IMR-90 (cell line): Measurements from ENCODE around the gene GFOD2.

Experiments
- CEBPB ChIP-seq: IDR thresholded peaks from 2 replicates; pipeline ENCODE4 v1.6.1; 2012; ENCODE audit warnings: low read depth, low read length, improper control_type of control experiment
- CHD1 ChIP-seq: IDR thresholded peaks from 2 replicates; pipeline ENCODE4 v1.6.1; 2012; ENCODE audit warnings: low read depth, low read length, improper control_type of control experiment
- FOS ChIP-seq: fragments of 150-350 bp; IDR thresholded peaks from 2 replicates; pipeline ENCODE4 v1.6.1; 2016; ENCODE audit warnings: low read depth, low read length
- MAFK ChIP-seq: IDR thresholded peaks from 2 replicates; pipeline ENCODE4 v1.6.1; 2012; ENCODE audit warnings: low read depth, low read length, improper control_type of control experiment
- MXI1 ChIP-seq: IDR thresholded peaks from 2 replicates; pipeline ENCODE4 v1.6.1; 2012; ENCODE audit warnings: low read depth, mild to moderate bottlenecking, low read length, moderate library complexity, borderline replicate concordance
- NFE2L2 ChIP-seq: fragments of 150-350 bp; IDR thresholded peaks from 2 replicates; pipeline ENCODE4 v1.6.1; 2016; ENCODE audit warnings: low read depth, mild to moderate bottlenecking, low read length
- POLR2A ChIP-seq: IDR thresholded peaks from 2 replicates; pipeline ENCODE4 v1.6.1; 2012; ENCODE audit warnings: mild to moderate bottlenecking, low read depth, low read length
- RAD21 ChIP-seq: IDR thresholded peaks from 2 replicates; pipeline ENCODE4 v1.6.1; 2012; ENCODE audit warnings: low read length, improper control_type of control experiment
- RFX5 ChIP-seq: IDR thresholded peaks from 2 replicates; pipeline ENCODE4 v1.8.0; 2012; ENCODE audit warnings: low read depth, mild to moderate bottlenecking, low read length, moderate library complexity
- SMC3 ChIP-seq: fragments of 150-350 bp; IDR thresholded peaks from 2 replicates; pipeline ENCODE4 v1.6.1; 2016; ENCODE audit warnings: low read depth, mild to moderate bottlenecking, antibody characterized with exemption, low read length, moderate library complexity
- TF ChIP-seq, protein P1 (sequence below): conservative IDR thresholded peaks from 2 replicates; pipeline ENCODE4 v1.5.1; 2012; ENCODE audit warnings: mild to moderate bottlenecking, low read depth, low read length, improper control_type of control experiment
- TF ChIP-seq, protein P2 (sequence below): fragments of 150-350 bp; IDR thresholded peaks from 2 replicates; pipeline ENCODE4 v1.6.1; 2016; ENCODE audit warnings: low read depth, mild to moderate bottlenecking, low read length, moderate library complexity, borderline replicate concordance

DNA sequence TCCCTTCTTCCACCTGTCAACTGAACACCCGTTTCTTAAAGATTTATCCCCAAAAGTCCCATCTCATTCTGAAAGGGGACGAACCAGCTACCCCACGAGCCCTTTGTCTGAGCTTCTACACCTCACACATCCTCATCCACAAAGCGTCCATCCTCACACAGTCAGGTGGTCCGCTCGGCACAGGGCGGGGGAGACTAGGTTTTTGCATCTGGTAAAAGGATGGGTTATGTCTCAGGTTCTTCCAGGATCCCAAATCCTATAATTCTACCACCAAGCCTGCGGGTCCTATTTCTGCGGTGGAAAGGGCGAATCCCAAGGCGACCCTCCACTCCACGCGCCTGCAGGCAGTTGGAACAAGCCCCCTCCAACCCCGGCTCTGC is 458 bp downstream of the GFOD2 start:
- TF ChIP-seq POLR2A (no peak), CEBPB (no peak), NFE2L2 (no peak), MAFK (no peak), FOS (no peak), MXI1 (no peak), CHD1 (no peak), RFX5 (no peak), RAD21 (no peak), SMC3 (no peak)
- TF ChIP-seq, protein P1, sequence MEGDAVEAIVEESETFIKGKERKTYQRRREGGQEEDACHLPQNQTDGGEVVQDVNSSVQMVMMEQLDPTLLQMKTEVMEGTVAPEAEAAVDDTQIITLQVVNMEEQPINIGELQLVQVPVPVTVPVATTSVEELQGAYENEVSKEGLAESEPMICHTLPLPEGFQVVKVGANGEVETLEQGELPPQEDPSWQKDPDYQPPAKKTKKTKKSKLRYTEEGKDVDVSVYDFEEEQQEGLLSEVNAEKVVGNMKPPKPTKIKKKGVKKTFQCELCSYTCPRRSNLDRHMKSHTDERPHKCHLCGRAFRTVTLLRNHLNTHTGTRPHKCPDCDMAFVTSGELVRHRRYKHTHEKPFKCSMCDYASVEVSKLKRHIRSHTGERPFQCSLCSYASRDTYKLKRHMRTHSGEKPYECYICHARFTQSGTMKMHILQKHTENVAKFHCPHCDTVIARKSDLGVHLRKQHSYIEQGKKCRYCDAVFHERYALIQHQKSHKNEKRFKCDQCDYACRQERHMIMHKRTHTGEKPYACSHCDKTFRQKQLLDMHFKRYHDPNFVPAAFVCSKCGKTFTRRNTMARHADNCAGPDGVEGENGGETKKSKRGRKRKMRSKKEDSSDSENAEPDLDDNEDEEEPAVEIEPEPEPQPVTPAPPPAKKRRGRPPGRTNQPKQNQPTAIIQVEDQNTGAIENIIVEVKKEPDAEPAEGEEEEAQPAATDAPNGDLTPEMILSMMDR = no peak
- TF ChIP-seq, protein P2, sequence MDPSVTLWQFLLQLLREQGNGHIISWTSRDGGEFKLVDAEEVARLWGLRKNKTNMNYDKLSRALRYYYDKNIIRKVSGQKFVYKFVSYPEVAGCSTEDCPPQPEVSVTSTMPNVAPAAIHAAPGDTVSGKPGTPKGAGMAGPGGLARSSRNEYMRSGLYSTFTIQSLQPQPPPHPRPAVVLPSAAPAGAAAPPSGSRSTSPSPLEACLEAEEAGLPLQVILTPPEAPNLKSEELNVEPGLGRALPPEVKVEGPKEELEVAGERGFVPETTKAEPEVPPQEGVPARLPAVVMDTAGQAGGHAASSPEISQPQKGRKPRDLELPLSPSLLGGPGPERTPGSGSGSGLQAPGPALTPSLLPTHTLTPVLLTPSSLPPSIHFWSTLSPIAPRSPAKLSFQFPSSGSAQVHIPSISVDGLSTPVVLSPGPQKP = no peak
